Measurements from ENCODE around the gene PTPRT. TPM values are rescaled to one million over a fixed set of nuclear protein-coding genes. Genes with fewer than 3 reads are reported as not detected.

PTPRT gene
- total RNA-seq, 1 experiment from 2014 or later: 0.13 TPM

DNA sequence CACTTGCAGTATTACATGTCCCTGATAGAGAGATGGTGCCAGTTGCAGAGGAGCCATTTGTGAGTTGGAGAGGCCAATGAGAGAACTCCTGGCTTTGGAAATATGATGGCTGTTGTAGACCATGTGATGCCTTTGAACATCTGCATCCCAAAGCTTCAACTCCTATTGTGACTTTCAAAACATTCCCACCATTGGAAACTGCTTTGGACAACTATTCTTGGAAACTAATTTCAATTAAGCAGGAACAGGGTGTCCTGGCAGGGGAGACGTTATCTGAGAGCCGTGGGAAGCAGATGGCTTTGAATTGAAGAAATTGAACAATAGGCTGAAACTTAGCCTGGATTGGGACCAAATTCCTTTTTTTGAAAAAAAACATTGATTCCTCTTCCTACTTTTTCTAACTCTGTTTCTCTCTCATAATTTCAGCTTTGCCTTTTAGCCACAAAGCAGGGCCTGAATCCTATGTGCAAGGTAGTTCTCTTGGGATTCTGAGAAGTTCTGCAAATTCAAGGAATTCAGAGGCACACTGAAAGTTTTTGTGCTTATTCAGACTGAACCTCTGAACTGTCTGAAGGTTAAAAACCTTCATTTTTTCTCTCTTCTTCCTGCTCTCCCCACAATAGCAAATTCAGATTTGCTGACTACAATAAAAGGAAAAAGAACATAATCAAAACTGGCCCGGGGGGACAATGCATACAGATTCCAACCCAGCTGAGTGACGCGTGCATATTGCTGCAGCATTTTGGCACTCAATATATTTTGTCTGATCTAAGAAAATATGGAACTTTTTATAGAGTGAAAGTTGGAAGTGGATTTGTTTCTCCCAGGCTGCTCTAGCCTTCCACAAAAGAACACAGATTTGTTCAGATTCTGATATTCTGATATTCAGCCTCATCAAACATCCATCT is 851.2 kb downstream of the PTPRT start:
- Histone ChIP-seq H3K18ac (ENCODE audit: insufficient read length, low read depth, low read length) (no peak overlapping the region), H3K27ac (ENCODE audit: insufficient read length, low read depth, low read length) (no peak overlapping the region), H3K9ac (ENCODE audit: extremely low read depth, insufficient read length, low read length) (no peak overlapping the region), H2AFZ (ENCODE audit: low read length) (no peak overlapping the region), H4K8ac (replicated peaks; ENCODE audit: insufficient read length, low read depth, low read length) (no peak overlapping the region), H2BK15ac (ENCODE audit: low read depth, low read length) (no peak overlapping the region), H3K4me1 (ENCODE audit: insufficient read depth, low read length) (no peaks in the 10 kb centered on the region), H3K9me3 (ENCODE audit: control insufficient read depth, low read depth, low read length) (peaks cover 4% of the 10 kb centered on the region), H3K56ac (ENCODE audit: insufficient read length, low read depth, low read length) (no peak overlapping the region), H2AK5ac (ENCODE audit: insufficient read length, low read length) (no peak overlapping the region), H3K27me3 (ENCODE audit: insufficient read depth, low read length) (no peaks in the 10 kb centered on the region), H2BK20ac (ENCODE audit: low read depth, low read length, poor library complexity, severe bottlenecking) (no peak overlapping the region), H3K79me2 (ENCODE audit: insufficient read depth, low read length) (no peaks in the 10 kb centered on the region), H4K91ac (ENCODE audit: insufficient read length, low read depth, low read length) (no peak overlapping the region), H3T11ph (ENCODE audit: low read length) (no peak overlapping the region), H3K79me1 (ENCODE audit: insufficient read depth, low read depth, low read length, poor library complexity, severe bottlenecking) (no peaks in the 10 kb centered on the region), H3K23ac (ENCODE audit: insufficient read length, low read depth, low read length) (no peak overlapping the region), H3K23me2 (ENCODE audit: insufficient read length, low read depth, low read length, poor library complexity, severe bottlenecking) (no peaks in the 10 kb centered on the region), H3K4me2 (ENCODE audit: insufficient read depth, insufficient read length, low read length) (no peak overlapping the region), H2BK120ac (ENCODE audit: low read depth, low read length, poor library complexity, severe bottlenecking) (no peak overlapping the region), H2BK5ac (ENCODE audit: insufficient read length, low read length) (no peak overlapping the region), H2BK12ac (ENCODE audit: insufficient read length, low read depth, low read length) (no peak overlapping the region), H4K20me1 (ENCODE audit: control insufficient read depth, insufficient read depth, insufficient read length) (no peaks in the 10 kb centered on the region), H4K5ac (ENCODE audit: insufficient read length, low read depth, low read length) (no peak overlapping the region), H3K4ac (ENCODE audit: low read depth, low read length) (no peak overlapping the region), H3K14ac (ENCODE audit: insufficient read depth, low read length) (no peak overlapping the region)
- Mint-ChIP-seq H3K36me3 (ENCODE audit: insufficient read depth in 1 of 3, low read depth in 3 of 3) (no peaks in the 10 kb centered on the region; a peak in 1 of 7 replicates), H3K4me1 (peaks cover 7 to 8% of the 10 kb centered on the region in 2 experiments; a peak in 3 of 4 replicates), H3K9me3 (no peaks in the 10 kb centered on the region), H3K27me3 (ENCODE audit: low read depth) (no peaks in the 10 kb centered on the region; the same call in 1 of the 2 replicates), H3K4me3 (no peak overlapping the region), H3K27ac (no peak overlapping the region; a peak in 1 of 7 replicates)
- WGBS (ENCODE audit: extremely low coverage, insufficient read length, low lambda C conversion rate): no CpG with 5 or more reads among the region's 5 CpGs
- TF ChIP-seq, protein P1, sequence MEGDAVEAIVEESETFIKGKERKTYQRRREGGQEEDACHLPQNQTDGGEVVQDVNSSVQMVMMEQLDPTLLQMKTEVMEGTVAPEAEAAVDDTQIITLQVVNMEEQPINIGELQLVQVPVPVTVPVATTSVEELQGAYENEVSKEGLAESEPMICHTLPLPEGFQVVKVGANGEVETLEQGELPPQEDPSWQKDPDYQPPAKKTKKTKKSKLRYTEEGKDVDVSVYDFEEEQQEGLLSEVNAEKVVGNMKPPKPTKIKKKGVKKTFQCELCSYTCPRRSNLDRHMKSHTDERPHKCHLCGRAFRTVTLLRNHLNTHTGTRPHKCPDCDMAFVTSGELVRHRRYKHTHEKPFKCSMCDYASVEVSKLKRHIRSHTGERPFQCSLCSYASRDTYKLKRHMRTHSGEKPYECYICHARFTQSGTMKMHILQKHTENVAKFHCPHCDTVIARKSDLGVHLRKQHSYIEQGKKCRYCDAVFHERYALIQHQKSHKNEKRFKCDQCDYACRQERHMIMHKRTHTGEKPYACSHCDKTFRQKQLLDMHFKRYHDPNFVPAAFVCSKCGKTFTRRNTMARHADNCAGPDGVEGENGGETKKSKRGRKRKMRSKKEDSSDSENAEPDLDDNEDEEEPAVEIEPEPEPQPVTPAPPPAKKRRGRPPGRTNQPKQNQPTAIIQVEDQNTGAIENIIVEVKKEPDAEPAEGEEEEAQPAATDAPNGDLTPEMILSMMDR (conservative IDR thresholded peaks at IDR 0.05): no peak
- DNase-seq: no peak
